Endothelial cell (in vitro differentiated cells): ENCODE data around the gene MED31. TPM values are rescaled to one million over a fixed set of nuclear protein-coding genes. Genes with fewer than 3 reads are reported as not detected.

Source experiments
- DNase-seq: peaks from one replicate; pipeline ENCODE4 v3.0.0; 2021; ENCODE audit warnings: low spot score
- H3K27ac Mint-ChIP-seq: one replicate; pipeline ENCODE4 v1.8.0; 2021; ENCODE audit warnings: mixed read lengths, inconsistent platforms; ENCODE audit not compliant: unreplicated experiment
- H3K27me3 Mint-ChIP-seq: one replicate; pipeline ENCODE4 v1.8.0; 2021; ENCODE audit warnings: mild to moderate bottlenecking, moderate library complexity, mixed read lengths, inconsistent platforms; ENCODE audit not compliant: unreplicated experiment
- H3K36me3 Mint-ChIP-seq: one replicate; pipeline ENCODE4 v1.8.0; 2021; ENCODE audit warnings: mild to moderate bottlenecking, low read depth, mixed read lengths, inconsistent platforms; ENCODE audit not compliant: unreplicated experiment
- H3K4me1 Mint-ChIP-seq: one replicate; pipeline ENCODE4 v1.8.0; 2021; ENCODE audit warnings: mild to moderate bottlenecking, mixed read lengths, inconsistent platforms; ENCODE audit not compliant: unreplicated experiment
- H3K4me3 Mint-ChIP-seq: one replicate; pipeline ENCODE4 v1.8.0; 2021; ENCODE audit warnings: mild to moderate bottlenecking, mixed read lengths, inconsistent platforms; ENCODE audit not compliant: unreplicated experiment
- H3K9me3 Mint-ChIP-seq: one replicate; pipeline ENCODE4 v1.8.0; 2021; ENCODE audit warnings: mixed read lengths, inconsistent platforms; ENCODE audit not compliant: unreplicated experiment
- CTCF ChIP-seq: fragments of 200-600 bp; sonication (generic); IDR thresholded peaks from one replicate; pipeline ENCODE4 v1.5.0; 2021; ENCODE audit warnings: antibody characterized with exemption; ENCODE audit not compliant: unreplicated experiment
- long read RNA-seq: library from polyadenylated mRNA; unstranded; transcript quantifications from one replicate; pipeline ENCODE4 v2.0.0, GENCODE V29; 2020; ENCODE audit not compliant: unreplicated experiment
- total RNA-seq: library from RNA; stranded (reverse); fragmentation: NEBNext Ultra II Directional; extraction: Animal tissue kit (Norgen Biotek cat#: 25700); gene quantifications from one replicate; pipeline ENCODE4 v1.2.1, GENCODE V29; 2021; ENCODE audit not compliant: unreplicated experiment

The MED31 gene
- total RNA-seq = 18.3 TPM
- long read RNA-seq, transcript MED31-201 (4 exons, 1,654 nt) = major isoform, 10 of 15 reads
- long read RNA-seq, partial matches to known transcripts = 0 of 15 reads
- long read RNA-seq, other reads (novel, unspliced or antisense) = 5 of 15 reads

GRCh38 chr17:6651354-6651918 lies at the start of gene MED31, which contains the start of gene C17orf100:
MED31 (minus strand) TSS chr17:6651605; CDS start chr17:6651528, 77 bp downstream.
C17orf100 (plus strand) TSS chr17:6651762; CDS start chr17:6651914, 152 bp downstream.
- peaks cover 9% of the 10 kb centered on the region for H3K36me3 Mint-ChIP-seq
- peak within 1 kb of the TSS; percentile 99 for H3K4me3 Mint-ChIP-seq
- H3K4me1 Mint-ChIP-seq = peaks cover 23% of the 10 kb centered on the region
- peaks cover 12% of the 10 kb centered on the region for H3K27me3 Mint-ChIP-seq
- no peaks in the 10 kb centered on the region for H3K9me3 Mint-ChIP-seq
- H3K27ac Mint-ChIP-seq = peak within 1 kb of the TSS; percentile 100
- DNase-seq = peak; percentile 97
- TF ChIP-seq CTCF = no peak

- no peak for TF ChIP-seq CTCF
- Mint-ChIP-seq H3K4me3 (no peak overlapping the region), H3K27me3 (peaks cover 8% of the 10 kb centered on the region), H3K36me3 (no peaks in the 10 kb centered on the region), H3K9me3 (no peaks in the 10 kb centered on the region), H3K4me1 (peaks cover 3% of the 10 kb centered on the region), H3K27ac (no peak overlapping the region)
- DNase-seq = no peak
Observed at GRCh38 chr17:6700948-6701307, 49.5 kb upstream of the MED31 start.

- H3K4me1 Mint-ChIP-seq = peaks cover 3% of the 10 kb centered on the region
- H3K9me3 Mint-ChIP-seq = no peaks in the 10 kb centered on the region
- TF ChIP-seq CTCF = no peak
- DNase-seq = no peak
- H3K36me3 Mint-ChIP-seq = no peaks in the 10 kb centered on the region
- H3K27ac Mint-ChIP-seq = no peak overlapping the region
- H3K4me3 Mint-ChIP-seq = no peak overlapping the region
- peaks cover 10% of the 10 kb centered on the region for H3K27me3 Mint-ChIP-seq
Observed at GRCh38 chr17:6699997-6700947, 48.9 kb upstream of the MED31 start.

- no peak overlapping the region for H3K4me3 Mint-ChIP-seq
- H3K27ac Mint-ChIP-seq = no peak overlapping the region
- DNase-seq = no peak
- peaks cover 10% of the 10 kb centered on the region for H3K27me3 Mint-ChIP-seq
- H3K36me3 Mint-ChIP-seq = no peaks in the 10 kb centered on the region
- H3K4me1 Mint-ChIP-seq = peaks cover 3% of the 10 kb centered on the region
- no peak for TF ChIP-seq CTCF
- H3K9me3 Mint-ChIP-seq = no peaks in the 10 kb centered on the region
Observed at GRCh38 chr17:6698004-6698403, 46.6 kb upstream of the MED31 start.
